MCF 10A (cell line): ENCODE results near the gene SAE1. TPM values are rescaled to one million over a fixed set of nuclear protein-coding genes. Genes with fewer than 3 reads are reported as not detected.

Experiments used
- BruUV-seq: library from RNA; stranded (reverse); fragments of 400-500 nt; replicated peaks from 2 replicates; lab custom pipeline; 2021; lab: Mats Ljungman, UMichigan
- CTCF ChIA-PET: fragments of 300-600 bp; sonication (Branson Sonifier 250); formaldehyde crosslinking; extraction: SDS; loops from one replicate; lab custom pipeline; 2021; ENCODE audit warnings: antibody characterized with exemption, inconsistent platforms; lab: Yijun Ruan, JAX
- POLR2A ChIA-PET: fragments of 300-600, 350-650 bp; sonication (Branson Sonifier 250); formaldehyde crosslinking; extraction: SDS; loops from one replicate; lab custom pipeline; 2020; ENCODE audit warnings: antibody characterized with exemption, inconsistent platforms; lab: Yijun Ruan, JAX
- DNase-seq: peaks from one replicate; pipeline ENCODE4 v3.0.0-alpha.2; 2018; ENCODE audit not compliant: unreplicated experiment
- H3K27ac Mint-ChIP-seq: one replicate; pipeline ENCODE4 v1.8.0; 2022; ENCODE audit warnings: mild to moderate bottlenecking, low read depth, mixed read lengths; ENCODE audit not compliant: unreplicated experiment
- H3K27me3 Mint-ChIP-seq: one replicate; pipeline ENCODE4 v1.8.0; 2022; ENCODE audit warnings: mixed read lengths; ENCODE audit not compliant: insufficient read depth, unreplicated experiment
- H3K36me3 Mint-ChIP-seq: one replicate; pipeline ENCODE4 v1.8.0; 2022; ENCODE audit warnings: mild to moderate bottlenecking, moderate library complexity, mixed read lengths; ENCODE audit not compliant: insufficient read depth, unreplicated experiment
- H3K4me1 Mint-ChIP-seq: one replicate; pipeline ENCODE4 v1.8.0; 2022; ENCODE audit warnings: mixed read lengths; ENCODE audit not compliant: insufficient read depth, unreplicated experiment
- H3K4me3 Mint-ChIP-seq: one replicate; pipeline ENCODE4 v1.8.0; 2022; ENCODE audit warnings: mild to moderate bottlenecking, moderate library complexity, mixed read lengths; ENCODE audit not compliant: unreplicated experiment
- H3K9me3 Mint-ChIP-seq: one replicate; pipeline ENCODE4 v1.8.0; 2022; ENCODE audit warnings: mixed read lengths; ENCODE audit not compliant: unreplicated experiment
- intact Hi-C: fragments of 100-400 bp; cut with micrococcal nuclease; formaldehyde crosslinking; loops from 2 replicates; pipeline ENCODE4 v1.14.1; 2022
- total RNA-seq: library from RNA; stranded (reverse); gene quantifications from 2 replicates; pipeline ENCODE4 v1.2.3, GENCODE V29; 2022
- TF ChIP-seq, protein P1 (sequence below): fragments of 200-600 bp; IDR thresholded peaks from one replicate; pipeline ENCODE4 v1.8.0; 2022; ENCODE audit warnings: antibody characterized with exemption, mild to moderate bottlenecking; ENCODE audit not compliant: unreplicated experiment

The SAE1 gene
- total RNA-seq, 1 experiment from 2014 or later, result 81.7 TPM

DNA sequence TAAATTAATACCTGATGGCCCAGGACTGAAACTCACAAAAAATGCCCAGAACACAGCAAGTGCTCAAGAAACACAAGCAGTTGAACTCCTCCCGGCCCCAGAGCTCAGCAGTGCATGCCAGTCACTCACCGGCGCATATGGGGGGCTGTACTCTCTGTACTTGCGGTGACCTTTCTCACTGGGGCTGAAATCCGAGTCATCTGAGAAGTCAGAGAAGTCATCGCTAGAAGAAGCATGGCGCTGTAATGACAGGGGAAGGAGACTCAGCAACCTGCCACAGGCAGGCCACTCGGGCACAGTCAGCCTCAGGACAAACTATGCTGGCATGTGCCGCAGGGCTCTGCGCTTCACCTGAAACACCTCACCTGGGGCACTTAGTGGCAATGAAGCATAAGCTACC is 36.8 kb upstream of the SAE1 start:
- H3K36me3 Mint-ChIP-seq, result peaks cover 59% of the 10 kb centered on the region
- DNase-seq, result no peak
- intact Hi-C loops, result no loop called here
- no peaks in the 10 kb centered on the region for H3K9me3 Mint-ChIP-seq
- ChIA-PET POLR2A (interaction anchor here (1.3 kb wide), 1 partner anchor 9 kb away, joined by 3 read pairs; no protein-coding TSS in a partner anchor), CTCF (interaction anchor here (0.8 to 0.9 kb wide), 2 partner anchors 14 to 58 kb away, joined by 3 to 4 read pairs; no protein-coding TSS in a partner anchor)
- no peak overlapping the region for H3K4me3 Mint-ChIP-seq
- H3K27me3 Mint-ChIP-seq, result no peaks in the 10 kb centered on the region
- no TSS peak for BruUV-seq
- TF ChIP-seq, protein P1, sequence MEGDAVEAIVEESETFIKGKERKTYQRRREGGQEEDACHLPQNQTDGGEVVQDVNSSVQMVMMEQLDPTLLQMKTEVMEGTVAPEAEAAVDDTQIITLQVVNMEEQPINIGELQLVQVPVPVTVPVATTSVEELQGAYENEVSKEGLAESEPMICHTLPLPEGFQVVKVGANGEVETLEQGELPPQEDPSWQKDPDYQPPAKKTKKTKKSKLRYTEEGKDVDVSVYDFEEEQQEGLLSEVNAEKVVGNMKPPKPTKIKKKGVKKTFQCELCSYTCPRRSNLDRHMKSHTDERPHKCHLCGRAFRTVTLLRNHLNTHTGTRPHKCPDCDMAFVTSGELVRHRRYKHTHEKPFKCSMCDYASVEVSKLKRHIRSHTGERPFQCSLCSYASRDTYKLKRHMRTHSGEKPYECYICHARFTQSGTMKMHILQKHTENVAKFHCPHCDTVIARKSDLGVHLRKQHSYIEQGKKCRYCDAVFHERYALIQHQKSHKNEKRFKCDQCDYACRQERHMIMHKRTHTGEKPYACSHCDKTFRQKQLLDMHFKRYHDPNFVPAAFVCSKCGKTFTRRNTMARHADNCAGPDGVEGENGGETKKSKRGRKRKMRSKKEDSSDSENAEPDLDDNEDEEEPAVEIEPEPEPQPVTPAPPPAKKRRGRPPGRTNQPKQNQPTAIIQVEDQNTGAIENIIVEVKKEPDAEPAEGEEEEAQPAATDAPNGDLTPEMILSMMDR, result no peak
- H3K4me1 Mint-ChIP-seq, result peaks cover 21% of the 10 kb centered on the region
- peak overlapping the region; percentile 36 for H3K27ac Mint-ChIP-seq

DNA sequence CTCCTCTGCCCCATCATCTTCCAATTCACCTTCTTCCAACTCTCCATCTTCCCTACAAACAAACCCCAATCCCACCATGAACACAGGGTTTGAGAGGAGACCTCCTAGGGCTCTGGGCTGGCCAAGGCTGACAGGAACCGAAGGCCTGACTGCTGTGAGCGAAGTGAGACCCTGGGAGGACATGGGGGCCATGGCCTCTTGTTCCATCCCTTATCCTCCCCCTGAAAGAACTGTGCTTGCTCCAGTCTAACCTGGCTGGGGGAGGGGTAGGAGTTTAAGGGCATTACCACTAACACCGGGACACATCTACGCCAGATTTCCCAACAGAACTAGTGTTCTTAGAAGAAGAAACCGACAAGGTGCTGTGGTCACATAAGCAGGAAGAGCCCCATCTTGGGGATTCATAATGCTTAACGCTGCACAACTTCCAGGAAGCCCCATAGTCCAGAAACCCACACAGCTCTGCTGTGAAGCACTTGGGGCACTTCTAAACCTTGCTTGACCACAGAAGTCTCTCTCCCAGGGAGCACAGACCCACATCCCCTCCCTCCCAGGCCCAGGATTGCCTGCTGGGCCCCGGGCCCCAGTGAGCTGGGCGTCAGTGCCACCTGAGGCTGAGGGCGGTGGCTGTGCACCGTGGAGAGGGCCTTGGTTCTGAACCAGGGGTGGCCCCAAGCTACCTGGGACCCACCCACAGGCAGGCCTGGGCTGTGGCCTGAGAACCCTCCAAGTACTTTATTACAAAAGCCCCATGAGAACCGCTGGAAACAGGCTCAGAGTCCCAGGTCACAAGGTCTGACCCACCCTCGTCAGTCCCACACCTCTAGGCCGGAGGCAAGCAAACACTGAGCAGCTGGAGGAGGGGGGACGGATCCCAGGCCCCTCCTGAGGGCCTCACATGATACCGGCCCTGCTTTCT is 35.8 kb upstream of the SAE1 start:
- Mint-ChIP-seq H3K27me3 (no peaks in the 10 kb centered on the region), H3K4me1 (peaks cover 21% of the 10 kb centered on the region), H3K27ac (peak overlapping the region; percentile 92), H3K4me3 (no peak overlapping the region), H3K36me3 (peaks cover 49% of the 10 kb centered on the region), H3K9me3 (no peaks in the 10 kb centered on the region)
- BruUV-seq, result no TSS peak
- DNase-seq, result no peak
- intact Hi-C loops, result no loop called here
- ChIA-PET CTCF (interaction anchor here (0.5 to 0.9 kb wide), 5 partner anchors 7 to 64 kb away, joined by 3 to 4 read pairs (median 3); no protein-coding TSS in a partner anchor), POLR2A (interaction anchor here (0.6 to 5.3 kb wide), 8 partner anchors 10 to 167 kb away, joined by 3 to 49 read pairs (median 4); partner anchors contain the start of genes SAE1 and ZC3H4)
- TF ChIP-seq, protein P1, result no peak

DNA sequence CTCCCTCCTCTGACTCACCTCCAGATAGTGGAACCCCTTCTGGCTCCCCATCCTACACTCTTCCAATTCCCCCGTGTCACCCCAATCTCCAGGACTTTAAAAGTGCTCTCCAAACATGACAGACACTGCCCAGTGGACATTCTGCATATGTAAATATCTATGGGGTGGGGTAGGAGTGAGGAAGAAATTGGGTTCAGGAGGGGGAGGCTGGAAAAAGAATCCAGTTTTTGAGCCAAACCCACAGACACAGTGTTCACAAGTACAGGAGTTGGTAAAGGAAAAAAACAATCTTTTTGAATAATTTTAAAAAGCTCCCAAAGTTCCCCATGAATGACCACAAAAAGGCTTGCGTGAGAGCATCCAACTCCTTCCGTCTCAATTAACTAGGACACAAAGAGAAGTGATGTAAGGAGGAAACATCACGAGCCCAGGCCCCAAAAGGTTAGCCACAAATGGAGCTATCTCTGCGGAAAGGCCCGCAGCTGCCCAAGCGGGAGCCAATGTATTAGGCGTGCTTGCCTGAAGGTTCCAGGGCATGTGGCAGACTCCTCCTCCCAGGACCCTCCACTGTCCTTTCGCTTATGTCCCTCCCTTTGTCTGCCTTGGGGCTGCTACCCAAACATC is 35.0 kb upstream of the SAE1 start:
- no peaks in the 10 kb centered on the region for H3K27me3 Mint-ChIP-seq
- BruUV-seq, result no TSS peak
- TF ChIP-seq, protein P1, result no peak
- H3K4me3 Mint-ChIP-seq, result no peak overlapping the region
- intact Hi-C loops, result no loop called here
- peak overlapping the region; percentile 92 for H3K27ac Mint-ChIP-seq
- CTCF ChIA-PET, result interaction anchor here (0.5 to 1.6 kb wide), 7 partner anchors 8 to 65 kb away, joined by 3 to 4 read pairs (median 3); no protein-coding TSS in a partner anchor
- no peaks in the 10 kb centered on the region for H3K9me3 Mint-ChIP-seq
- POLR2A ChIA-PET, result interaction anchor here (0.6 to 5.3 kb wide), 8 partner anchors 10 to 166 kb away, joined by 3 to 49 read pairs (median 6); partner anchors contain the start of gene ZC3H4
- DNase-seq, result no peak
- H3K36me3 Mint-ChIP-seq, result peaks cover 50% of the 10 kb centered on the region
- H3K4me1 Mint-ChIP-seq, result peaks cover 21% of the 10 kb centered on the region
